ENCODE data around the gene SLC38A10. TPM values are rescaled to one million over a fixed set of nuclear protein-coding genes. Genes with fewer than 3 reads are reported as not detected.
A peak's percentile ranks its signal among the peaks of the same experiment; 100 is the strongest.

Gene SLC38A10
- total and polyA plus RNA-seq, 3 experiments from 2014 or later = 49.0 to 71.1 (median 51.0) TPM

DNA sequence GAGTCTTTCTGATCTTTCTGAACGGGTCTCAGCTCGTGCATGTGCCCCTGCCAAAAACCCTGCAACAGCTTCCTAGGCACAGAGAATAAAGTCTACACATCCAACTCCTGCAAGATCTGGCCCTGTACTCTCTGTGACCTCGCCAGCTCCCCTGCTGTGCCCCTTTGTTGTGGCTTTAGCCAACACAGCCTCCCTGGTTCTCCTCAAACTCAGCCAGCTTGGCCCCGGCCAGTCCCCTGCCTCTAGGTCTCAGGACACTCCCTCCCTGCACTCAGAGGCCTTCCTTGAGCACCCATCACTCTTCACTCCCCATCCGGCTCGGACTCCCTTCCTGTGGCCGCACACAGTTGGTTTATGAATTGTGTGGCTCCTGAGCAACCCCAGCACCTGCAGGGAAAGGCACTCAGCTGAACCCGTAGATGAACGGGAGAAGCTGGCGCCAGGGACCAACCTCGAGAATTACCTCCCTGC lies 73.7 kb downstream of the SLC38A10 start:
- H3K4me1 ChIP-seq (ENCODE audit: insufficient read depth, low read length) = peaks cover 18% of the 10 kb centered on the region
- no peaks in the 10 kb centered on the region for H3K27me3 ChIP-seq (ENCODE audit: insufficient read depth, low read length, poor library complexity, severe bottlenecking)
- ChIA-PET CTCF (no interaction called here), POLR2A (no interaction called here)
- H3K9me3 Mint-ChIP-seq = no peaks in the 10 kb centered on the region
- H3K36me3 Mint-ChIP-seq = peaks cover 0 to 10% (median 0%) of the 10 kb centered on the region in 3 donors
- no peaks in the 10 kb centered on the region for H3K36me3 ChIP-seq (ENCODE audit: insufficient read depth, low read length)
- no peak overlapping the region for H3K27ac ChIP-seq (ENCODE audit: low read depth, low read length)
- no peak for DNase-seq
- H3K9me3 ChIP-seq (ENCODE audit: low read length) = no peaks in the 10 kb centered on the region
- no peak overlapping the region for H3K4me3 ChIP-seq (ENCODE audit: low read length)
- no peak overlapping the region for H3K27ac Mint-ChIP-seq
- H3K4me1 Mint-ChIP-seq = peaks cover 10 to 22% (median 12%) of the 10 kb centered on the region in 3 donors
- peaks cover 0 to 3% of the 10 kb centered on the region in 2 donors for H3K27me3 Mint-ChIP-seq
- peak overlapping the region; percentile 20 to 82 (median 66) for H3K4me3 Mint-ChIP-seq

DNA sequence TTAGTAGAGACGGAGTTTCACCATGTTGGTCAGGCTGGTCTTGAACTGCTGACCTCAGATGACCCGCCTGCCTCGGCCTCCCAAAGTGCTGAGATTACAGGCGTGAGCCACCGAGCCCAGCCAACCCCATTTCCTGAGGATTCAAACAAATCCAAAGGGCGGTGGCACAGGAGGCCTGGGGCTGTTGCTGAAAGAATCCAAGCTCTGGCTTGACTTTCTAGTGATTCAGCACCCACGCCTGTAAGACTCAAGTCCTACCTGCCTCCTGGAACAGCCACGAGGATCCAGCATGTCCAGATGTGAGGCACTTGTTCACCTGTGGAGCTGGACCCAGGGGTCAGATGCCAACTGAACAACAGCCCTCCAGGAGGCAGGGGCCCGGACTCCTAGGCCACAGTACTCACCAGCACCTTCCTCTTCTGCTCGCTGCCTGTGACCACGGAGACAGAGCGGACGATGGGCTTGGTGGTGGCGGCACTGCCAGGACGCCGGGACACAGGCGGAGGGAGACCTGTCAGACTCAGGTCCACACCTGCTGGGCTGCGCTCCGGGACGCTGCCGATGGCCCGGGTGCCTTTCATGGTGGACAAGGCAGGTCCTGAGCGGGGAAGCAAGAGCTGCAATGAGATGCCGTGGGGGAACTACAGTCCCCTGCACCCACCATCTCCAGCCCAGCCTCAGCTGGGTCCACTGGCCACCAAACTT lies 75.5 kb downstream of the SLC38A10 start:
- CTCF ChIA-PET = no interaction called here
- Histone ChIP-seq H3K9me3 (ENCODE audit: low read length) (no peaks in the 10 kb centered on the region), H3K27me3 (ENCODE audit: insufficient read depth, low read length, poor library complexity, severe bottlenecking) (no peaks in the 10 kb centered on the region), H3K36me3 (ENCODE audit: insufficient read depth, low read length) (no peaks in the 10 kb centered on the region), H3K27ac (ENCODE audit: low read depth, low read length) (no peak overlapping the region), H3K4me3 (ENCODE audit: low read length) (no peak overlapping the region), H3K4me1 (ENCODE audit: insufficient read depth, low read length) (peaks cover 18% of the 10 kb centered on the region)
- POLR2A ChIA-PET = no interaction called here
- DNase-seq = no peak
- Mint-ChIP-seq H3K9me3 (no peaks in the 10 kb centered on the region), H3K4me3 (peak overlapping the region in 1 of 7 donors; percentile 37), H3K36me3 (peaks cover 0 to 10% (median 0%) of the 10 kb centered on the region in 3 donors), H3K27me3 (peaks cover 0 to 2% of the 10 kb centered on the region in 2 donors), H3K27ac (peak overlapping the region in 1 of 8 donors; percentile 43), H3K4me1 (peaks cover 10 to 22% (median 12%) of the 10 kb centered on the region in 3 donors)

DNA sequence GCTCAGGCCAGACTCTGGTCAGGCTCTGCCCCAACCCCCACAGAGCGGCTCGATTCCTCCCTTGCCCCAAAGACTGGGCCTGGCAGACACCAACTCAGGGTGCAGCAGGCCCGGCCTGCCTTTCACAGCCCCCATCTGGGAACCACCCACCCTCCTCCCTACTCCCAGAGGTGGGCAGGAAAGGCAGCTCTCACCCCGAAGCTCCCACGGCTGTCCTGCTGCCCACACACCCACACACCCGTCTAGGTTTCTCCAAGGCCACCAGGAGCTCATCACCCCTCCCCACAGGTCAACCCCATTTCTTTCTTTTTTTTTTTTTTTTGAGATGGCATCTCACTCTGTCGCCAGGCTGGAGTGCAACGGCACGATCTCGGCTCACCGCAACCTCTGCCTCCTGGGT lies 76.1 kb downstream of the SLC38A10 start:
- H3K36me3 ChIP-seq (ENCODE audit: insufficient read depth, low read length) = no peaks in the 10 kb centered on the region

DNA sequence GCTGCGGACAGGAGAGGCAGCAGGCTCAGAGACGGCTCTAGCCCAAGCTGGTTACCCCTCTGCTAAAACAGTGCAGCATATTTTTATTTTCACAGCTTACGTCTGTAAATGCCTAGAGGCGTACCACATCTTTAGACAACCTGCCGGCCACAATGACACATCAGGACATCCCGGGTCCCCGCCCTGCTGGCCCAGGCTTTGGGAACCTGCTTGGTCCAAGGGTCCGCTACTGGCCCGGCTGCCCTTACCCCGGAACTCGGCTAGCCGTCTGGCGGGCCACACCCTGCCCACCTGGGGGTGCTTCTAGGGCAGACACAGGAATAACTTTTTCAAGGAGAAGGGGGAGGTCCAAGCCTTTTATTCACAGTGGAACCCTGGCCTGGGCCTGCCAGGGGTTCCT lies 76.6 kb downstream of the SLC38A10 start:
- H3K36me3 Mint-ChIP-seq = peaks cover 0 to 10% (median 0%) of the 10 kb centered on the region in 3 donors

More for the DNA sequence above, 76.1 kb downstream of the SLC38A10 start:
- no peak for DNase-seq
- Mint-ChIP-seq H3K4me3 (peak overlapping the region in 2 of 7 donors; percentile 37 to 70), H3K27me3 (no peaks in the 10 kb centered on the region), H3K4me1 (peaks cover 10 to 21% (median 12%) of the 10 kb centered on the region in 3 donors), H3K36me3 (peaks cover 0 to 10% (median 0%) of the 10 kb centered on the region in 3 donors), H3K27ac (peak overlapping the region in 1 of 8 donors; percentile 43), H3K9me3 (no peaks in the 10 kb centered on the region)
- no peak overlapping the region for H3K27ac ChIP-seq (ENCODE audit: low read depth, low read length)
- H3K9me3 ChIP-seq (ENCODE audit: low read length) = no peaks in the 10 kb centered on the region
- no peaks in the 10 kb centered on the region for H3K27me3 ChIP-seq (ENCODE audit: insufficient read depth, low read length, poor library complexity, severe bottlenecking)
- ChIA-PET CTCF (no interaction called here), POLR2A (no interaction called here)
- H3K4me3 ChIP-seq (ENCODE audit: low read length) = no peak overlapping the region
- peaks cover 18% of the 10 kb centered on the region for H3K4me1 ChIP-seq (ENCODE audit: insufficient read depth, low read length)

DNA sequence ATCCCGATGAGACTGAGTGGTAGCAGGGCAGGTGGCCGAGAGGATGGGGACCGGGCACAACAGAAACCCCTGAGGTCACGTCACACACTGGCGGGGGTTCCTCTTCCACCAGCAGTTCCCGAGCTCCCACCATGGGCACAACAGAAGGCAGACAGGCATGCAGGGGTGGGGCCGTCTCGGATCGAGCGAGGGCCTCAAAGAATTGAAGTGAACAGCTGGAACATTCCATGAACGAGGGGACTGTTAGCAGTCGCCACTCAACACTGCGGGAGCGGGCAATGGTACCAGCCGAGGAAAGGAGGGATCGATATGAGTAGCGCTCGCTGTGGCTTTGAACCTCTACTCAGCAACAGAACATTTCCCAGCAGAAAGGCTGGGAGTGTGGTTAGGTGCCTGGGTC lies 77.6 kb downstream of the SLC38A10 start:
- H3K9me3 Mint-ChIP-seq = no peaks in the 10 kb centered on the region
- Histone ChIP-seq H3K27me3 (ENCODE audit: insufficient read depth, low read length, poor library complexity, severe bottlenecking) (no peaks in the 10 kb centered on the region), H3K36me3 (ENCODE audit: insufficient read depth, low read length) (no peaks in the 10 kb centered on the region), H3K9me3 (ENCODE audit: low read length) (no peaks in the 10 kb centered on the region), H3K4me3 (ENCODE audit: low read length) (no peak overlapping the region), H3K27ac (ENCODE audit: low read depth, low read length) (no peak overlapping the region), H3K4me1 (ENCODE audit: insufficient read depth, low read length) (peaks cover 11% of the 10 kb centered on the region)
- no peaks in the 10 kb centered on the region for H3K27me3 Mint-ChIP-seq
- ChIA-PET CTCF (no interaction called here), POLR2A (no interaction called here)
- no peak overlapping the region for H3K4me3 Mint-ChIP-seq
- H3K27ac Mint-ChIP-seq = no peak overlapping the region
- no peak for DNase-seq
- peaks cover 3 to 11% (median 5%) of the 10 kb centered on the region in 3 donors for H3K4me1 Mint-ChIP-seq
- H3K36me3 Mint-ChIP-seq = peaks cover 0 to 10% (median 0%) of the 10 kb centered on the region in 3 donors

More for the DNA sequence above, 76.6 kb downstream of the SLC38A10 start:
- H3K9me3 Mint-ChIP-seq = no peaks in the 10 kb centered on the region
- Histone ChIP-seq H3K9me3 (ENCODE audit: low read length) (no peaks in the 10 kb centered on the region), H3K27me3 (ENCODE audit: insufficient read depth, low read length, poor library complexity, severe bottlenecking) (no peaks in the 10 kb centered on the region), H3K36me3 (ENCODE audit: insufficient read depth, low read length) (no peaks in the 10 kb centered on the region), H3K4me1 (ENCODE audit: insufficient read depth, low read length) (peaks cover 14% of the 10 kb centered on the region), H3K4me3 (ENCODE audit: low read length) (no peak overlapping the region), H3K27ac (ENCODE audit: low read depth, low read length) (no peak overlapping the region)
- no peaks in the 10 kb centered on the region for H3K27me3 Mint-ChIP-seq
- H3K27ac Mint-ChIP-seq = no peak overlapping the region
- CTCF ChIA-PET = no interaction called here
- no peak for DNase-seq
- POLR2A ChIA-PET = no interaction called here
- no peak overlapping the region for H3K4me3 Mint-ChIP-seq
- H3K4me1 Mint-ChIP-seq = peaks cover 6 to 16% (median 7%) of the 10 kb centered on the region in 3 donors

DNA sequence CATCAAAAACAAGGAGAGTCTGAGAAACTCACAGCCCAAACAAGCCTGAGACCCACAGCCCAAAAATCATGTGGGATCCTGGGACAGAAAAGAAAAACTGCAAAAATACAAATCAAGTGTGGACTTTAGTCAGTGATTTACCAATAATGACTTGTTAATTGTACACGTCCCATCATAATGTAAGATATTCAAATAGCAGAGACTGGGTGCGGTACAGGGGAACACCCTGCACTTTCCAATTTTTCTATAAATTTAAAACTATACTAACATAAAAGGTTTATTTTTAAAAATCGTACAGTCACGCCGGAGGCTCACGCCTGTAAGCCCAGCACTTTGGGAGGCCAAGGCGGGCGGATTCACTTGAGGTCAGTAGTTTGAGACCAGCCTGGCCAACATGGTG lies 81.1 kb downstream of the SLC38A10 start:
- ChIA-PET CTCF (no interaction called here), POLR2A (no interaction called here)
- Histone ChIP-seq H3K27me3 (ENCODE audit: insufficient read depth, low read length, poor library complexity, severe bottlenecking) (no peaks in the 10 kb centered on the region), H3K4me3 (ENCODE audit: low read length) (no peak overlapping the region), H3K27ac (ENCODE audit: low read depth, low read length) (no peak overlapping the region), H3K9me3 (ENCODE audit: low read length) (no peaks in the 10 kb centered on the region), H3K36me3 (ENCODE audit: insufficient read depth, low read length) (no peaks in the 10 kb centered on the region), H3K4me1 (ENCODE audit: insufficient read depth, low read length) (no peaks in the 10 kb centered on the region)
- no peak overlapping the region for H3K27ac Mint-ChIP-seq
- no peak for DNase-seq
- peaks cover 0 to 8% (median 0%) of the 10 kb centered on the region in 3 donors for H3K36me3 Mint-ChIP-seq
- H3K4me3 Mint-ChIP-seq = no peak overlapping the region
- H3K4me1 Mint-ChIP-seq = no peaks in the 10 kb centered on the region
- no peaks in the 10 kb centered on the region for H3K9me3 Mint-ChIP-seq
- no peaks in the 10 kb centered on the region for H3K27me3 Mint-ChIP-seq

DNA sequence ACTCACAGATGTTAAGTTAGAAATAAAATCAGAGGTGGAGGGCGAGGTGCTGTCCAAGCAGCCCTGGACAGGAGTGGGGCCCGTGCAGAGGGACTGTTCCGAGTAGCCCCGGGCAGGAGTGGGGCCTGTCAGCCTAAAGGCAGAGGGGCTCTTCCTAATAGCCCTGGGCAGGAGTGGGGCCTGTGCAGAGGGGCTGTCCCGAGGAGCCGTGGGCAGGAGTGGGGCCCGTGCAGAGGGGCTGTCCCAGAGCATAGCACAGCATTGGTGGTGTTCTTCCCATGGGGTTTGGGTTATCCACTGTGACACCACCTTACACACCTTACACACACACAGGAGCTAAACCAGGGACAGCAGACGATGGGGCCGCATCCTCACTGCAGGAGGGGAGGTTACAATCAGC lies 82.7 kb downstream of the SLC38A10 start:
- H3K4me3 ChIP-seq (ENCODE audit: low read length) = no peak overlapping the region
- POLR2A ChIA-PET = no interaction called here
- no peaks in the 10 kb centered on the region for H3K27me3 Mint-ChIP-seq
- H3K36me3 Mint-ChIP-seq = peaks cover 0 to 8% (median 0%) of the 10 kb centered on the region in 3 donors
- no peaks in the 10 kb centered on the region for H3K4me1 Mint-ChIP-seq
- H3K9me3 ChIP-seq (ENCODE audit: low read length) = no peaks in the 10 kb centered on the region
- no peak overlapping the region for H3K27ac Mint-ChIP-seq
- H3K4me3 Mint-ChIP-seq = no peak overlapping the region
- H3K27ac ChIP-seq (ENCODE audit: low read depth, low read length) = no peak overlapping the region
- DNase-seq = no peak
- H3K36me3 ChIP-seq (ENCODE audit: insufficient read depth, low read length) = no peaks in the 10 kb centered on the region
- H3K27me3 ChIP-seq (ENCODE audit: insufficient read depth, low read length, poor library complexity, severe bottlenecking) = no peaks in the 10 kb centered on the region
- no peaks in the 10 kb centered on the region for H3K4me1 ChIP-seq (ENCODE audit: insufficient read depth, low read length)
- CTCF ChIA-PET = no interaction called here
- no peaks in the 10 kb centered on the region for H3K9me3 Mint-ChIP-seq

DNA sequence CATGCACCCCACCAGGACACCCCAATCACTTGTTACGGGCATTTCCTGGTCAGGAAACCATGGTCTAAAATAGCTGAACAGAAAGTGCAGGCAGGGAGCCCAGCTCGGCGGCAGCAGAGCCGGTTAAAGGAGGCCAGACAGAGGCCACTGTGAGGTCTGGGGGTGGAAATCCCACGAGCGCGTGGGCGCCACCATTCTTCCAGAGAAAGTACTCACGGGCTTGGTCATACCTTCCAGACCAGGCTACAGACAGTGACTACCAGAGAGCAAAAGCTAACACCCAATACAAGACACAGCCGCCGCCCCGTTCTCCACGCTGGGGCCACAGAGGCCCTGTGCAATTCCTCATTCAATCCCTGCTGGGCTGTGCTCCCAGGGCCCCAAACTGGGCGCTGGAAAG lies 84.2 kb downstream of the SLC38A10 start:
- Mint-ChIP-seq H3K4me1 (no peaks in the 10 kb centered on the region), H3K36me3 (peaks cover 0 to 4% (median 0%) of the 10 kb centered on the region in 3 donors), H3K4me3 (no peak overlapping the region), H3K27me3 (no peaks in the 10 kb centered on the region), H3K9me3 (no peaks in the 10 kb centered on the region), H3K27ac (peak overlapping the region in 1 of 8 donors; percentile 79)
- DNase-seq = no peak
- Histone ChIP-seq H3K9me3 (ENCODE audit: low read length) (no peaks in the 10 kb centered on the region), H3K27ac (ENCODE audit: low read depth, low read length) (no peak overlapping the region), H3K36me3 (ENCODE audit: insufficient read depth, low read length) (no peaks in the 10 kb centered on the region), H3K27me3 (ENCODE audit: insufficient read depth, low read length, poor library complexity, severe bottlenecking) (no peaks in the 10 kb centered on the region), H3K4me1 (ENCODE audit: insufficient read depth, low read length) (no peaks in the 10 kb centered on the region), H3K4me3 (ENCODE audit: low read length) (no peak overlapping the region)
- ChIA-PET CTCF (no interaction called here), POLR2A (interaction anchor here (0.6 kb wide), 1 partner anchor 16 kb away, joined by 5 read pairs; no protein-coding TSS in a partner anchor)
